ENCODE measurements around the gene SCN3A.

The SCN3A gene

DNA sequence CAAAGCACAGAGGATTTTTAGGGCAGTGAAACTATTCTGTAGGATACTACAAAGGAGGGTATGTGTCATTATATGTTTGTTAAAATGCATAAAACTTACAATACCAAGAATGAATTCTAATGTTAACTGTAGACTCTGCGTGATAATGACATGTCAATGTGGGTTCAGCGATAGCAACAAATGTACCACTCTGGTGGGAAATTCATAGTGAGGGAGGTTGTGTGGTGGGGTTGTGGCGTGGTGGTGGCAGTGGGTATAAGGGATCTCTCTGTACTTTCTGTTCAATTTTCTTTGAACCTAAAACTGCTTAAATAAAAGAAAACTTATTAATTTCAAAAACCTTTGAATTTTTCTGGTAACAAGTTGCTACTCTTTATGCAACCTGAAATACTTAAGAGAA, 149.2 kb downstream of the SCN3A start:
- DNase-seq: no peak

DNA sequence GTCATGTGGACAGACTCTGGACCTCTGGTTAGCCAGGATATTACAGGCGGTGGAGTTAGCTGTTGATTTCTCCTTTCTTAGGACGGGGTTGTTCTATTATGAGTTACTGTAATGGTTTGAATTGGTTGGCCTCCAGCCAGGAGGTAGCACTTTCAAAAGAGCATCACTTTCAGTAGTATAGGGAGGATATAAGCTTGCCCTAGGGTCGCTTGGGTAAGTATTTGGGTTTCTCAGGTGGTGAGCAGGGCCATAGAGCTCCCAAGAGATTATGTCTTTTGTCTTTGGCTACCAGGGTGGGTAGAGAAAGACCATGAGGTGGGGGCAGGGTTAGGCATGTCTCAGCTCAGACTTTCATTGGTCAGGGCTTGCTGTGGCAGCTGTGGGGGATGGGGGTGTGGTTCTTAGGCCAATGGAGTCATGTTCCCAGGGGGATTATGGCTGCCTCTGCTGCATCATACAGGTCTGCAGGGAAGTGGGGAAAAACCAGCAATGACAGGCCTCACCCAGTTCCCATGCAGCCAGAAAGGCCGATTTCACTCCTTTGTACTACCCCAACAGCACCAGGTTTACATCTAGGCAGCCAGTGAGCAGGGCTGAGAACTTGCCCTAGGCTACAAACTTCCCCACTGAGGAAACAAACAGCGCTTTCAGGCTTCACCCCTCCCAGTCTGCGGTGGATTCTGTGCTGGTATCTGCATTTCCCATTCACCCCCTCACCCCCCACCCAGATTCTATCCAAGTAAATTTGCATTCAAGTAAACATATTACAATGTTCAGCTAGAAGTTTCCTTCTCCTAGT, 159.1 kb downstream of the SCN3A start:
- no peak for DNase-seq

All from retina (tissue), 1 donor.